ENCODE results near the gene PPA1.
"Not testable (repeated sequence)": the region's sequence is repeated elsewhere in the genome, so short reads cannot be mapped to it uniquely, and the experiment has no call there.

Gene PPA1
- long read RNA-seq, donor 1, transcript PPA1-202 (11 exons, 1,295 nt), result major isoform, 79 of 176 reads
- long read RNA-seq, donor 1, partial matches to known transcripts, result 97 of 176 reads
- long read RNA-seq, donor 1, other reads (novel, unspliced or antisense), result 0 of 176 reads
- long read RNA-seq, donor 2, transcript PPA1-202 (11 exons, 1,295 nt), result major isoform, 41 of 130 reads
- long read RNA-seq, donor 2, partial matches to known transcripts, result 89 of 130 reads
- long read RNA-seq, donor 2, other reads (novel, unspliced or antisense), result 0 of 130 reads
- long read RNA-seq, donor 3, transcript PPA1-202 (11 exons, 1,295 nt), result major isoform, 25 of 86 reads
- long read RNA-seq, donor 3, partial matches to known transcripts, result 61 of 86 reads
- long read RNA-seq, donor 3, other reads (novel, unspliced or antisense), result 0 of 86 reads
- long read RNA-seq, donor 4, transcript PPA1-202 (11 exons, 1,295 nt), result major isoform, 14 of 44 reads
- long read RNA-seq, donor 4, partial matches to known transcripts, result 30 of 44 reads
- long read RNA-seq, donor 4, other reads (novel, unspliced or antisense), result 0 of 44 reads
- long read RNA-seq, donor 5, transcript PPA1-202 (11 exons, 1,295 nt), result major isoform, 55 of 55 reads
- long read RNA-seq, donor 5, partial matches to known transcripts, result 0 of 55 reads
- long read RNA-seq, donor 5, other reads (novel, unspliced or antisense), result 0 of 55 reads
- long read RNA-seq, donor 6, transcript PPA1-202 (11 exons, 1,295 nt), result major isoform, 34 of 161 reads
- long read RNA-seq, donor 6, partial matches to known transcripts, result 127 of 161 reads
- long read RNA-seq, donor 6, other reads (novel, unspliced or antisense), result 0 of 161 reads
- long read RNA-seq, donor 7, transcript PPA1-202 (11 exons, 1,295 nt), result major isoform, 59 of 184 reads
- long read RNA-seq, donor 7, partial matches to known transcripts, result 125 of 184 reads
- long read RNA-seq, donor 7, other reads (novel, unspliced or antisense), result 0 of 184 reads
- long read RNA-seq, donor 8, transcript PPA1-202 (11 exons, 1,295 nt), result major isoform, 49 of 165 reads
- long read RNA-seq, donor 8, partial matches to known transcripts, result 116 of 165 reads
- long read RNA-seq, donor 8, other reads (novel, unspliced or antisense), result 0 of 165 reads

GRCh38 chr10:70233109-70233938, at the start of gene PPA1:
Gene PPA1, minus strand, starts transcription at chr10:70233429. Its CDS starts 102 bp downstream, at chr10:70233327.
- DNase-seq, result peak; percentile 94

GRCh38 chr10:70281609-70282008, 48.4 kb upstream of the PPA1 start:
- DNase-seq, result no peak

- DNase-seq, result no peak
Observed at GRCh38 chr10:70280099-70280498, 46.9 kb upstream of the PPA1 start.

GRCh38 chr10:70277396-70278030, 44.3 kb upstream of the PPA1 start:
- no peak for DNase-seq

- no peak for DNase-seq
Observed at GRCh38 chr10:70274643-70275042, 41.4 kb upstream of the PPA1 start.

- no peak for DNase-seq
Observed at GRCh38 chr10:70272925-70273316, 39.7 kb upstream of the PPA1 start.

- no peak for DNase-seq
Observed at GRCh38 chr10:70271996-70272924, 39.0 kb upstream of the PPA1 start.

- DNase-seq, result no peak
Observed at GRCh38 chr10:70270952-70271351, 37.7 kb upstream of the PPA1 start.

GRCh38 chr10:70269741-70270140, 36.5 kb upstream of the PPA1 start:
- no peak for DNase-seq

GRCh38 chr10:70268376-70268775, 35.1 kb upstream of the PPA1 start:
- DNase-seq, result no peak

GRCh38 chr10:70267161-70267933, 34.1 kb upstream of the PPA1 start:
- no peak for DNase-seq

- no peak for DNase-seq
Observed at GRCh38 chr10:70266701-70267100, 33.5 kb upstream of the PPA1 start.

- no peak for DNase-seq
Observed at GRCh38 chr10:70266056-70266455, 32.8 kb upstream of the PPA1 start.

- DNase-seq, result no peak
Observed at GRCh38 chr10:70265032-70265689, 31.9 kb upstream of the PPA1 start.

GRCh38 chr10:70260734-70261133, 27.5 kb upstream of the PPA1 start:
- no peak for DNase-seq

- no peak for DNase-seq
Observed at GRCh38 chr10:70260259-70260658, 27.0 kb upstream of the PPA1 start.

GRCh38 chr10:70258216-70258615, 25.0 kb upstream of the PPA1 start:
- no peak for DNase-seq

GRCh38 chr10:70257816-70258215, 24.6 kb upstream of the PPA1 start:
- DNase-seq, result not testable (repeated sequence)

- DNase-seq, result no peak
Observed at GRCh38 chr10:70256463-70256862, 23.2 kb upstream of the PPA1 start.
